A549 (cell line): ENCODE results near the gene SLC17A7. TPM values are rescaled to one million over a fixed set of nuclear protein-coding genes. Genes with fewer than 3 reads are reported as not detected.
A peak's percentile ranks its signal among the peaks of the same experiment; 100 is the strongest.

Experiments
- ATAC-seq, 2 experiments: fragments of 200-7000 bp in 1 of 2; fragments of >200 bp in 1 of 2; cut with Nextera tagmentation in 1 of 2; cut with Tn5 transposase in 1 of 2; 3 replicates each; pipeline versions ENCODE4 v1.8.0 to v1.9.1; 2018 to 2020; ENCODE audit warnings: mild to moderate bottlenecking in 1 of 2, moderate library complexity in 1 of 2
- CTCF ChIA-PET: fragments of 300-600 bp; sonication (Branson Sonifier 250); formaldehyde crosslinking; extraction: SDS; loops from one replicate; lab custom pipeline; 2021; ENCODE audit warnings: antibody characterized with exemption, inconsistent platforms; lab: Yijun Ruan, JAX
- POLR2A ChIA-PET: fragments of 350-600 bp; formaldehyde crosslinking; extraction: SDS; loops from one replicate; lab custom pipeline; 2021; ENCODE audit warnings: antibody characterized with exemption, inconsistent platforms; lab: Yijun Ruan, JAX
- DNase-seq, 2 experiments: peaks; one replicate each; pipeline versions ENCODE4 v3.0.0 to v3.0.0-alpha.2; 2011 to 2016; ENCODE audit warnings: low read depth in 1 of 2, low spot score in 1 of 2
- FAIRE-seq: peaks from 2 replicates; lab custom pipeline; 2011; peaks lifted over from hg19 to GRCh38; lab: Jason Lieb, UNC
- H3K27ac ChIP-seq, 2 experiments: fragments of >200 bp; sonication (Bioruptor Twin); formaldehyde crosslinking; 3 replicates each; pipeline ENCODE4 v1.5.1; 2016 to 2017
- H3K4me1 ChIP-seq: fragments of >200 bp; sonication (Bioruptor Twin); formaldehyde crosslinking; 3 replicates; pipeline ENCODE4 v1.6.1; 2016
- H3K4me2 ChIP-seq: fragments of >200 bp; sonication (Bioruptor Twin); formaldehyde crosslinking; 3 replicates; pipeline ENCODE4 v1.6.1; 2016
- H3K4me3 ChIP-seq: fragments of >200 bp; sonication (Bioruptor Twin); formaldehyde crosslinking; 3 replicates; pipeline ENCODE4 v1.5.1; 2016
- H3K9me3 ChIP-seq: fragments of >200 bp; sonication (Bioruptor Twin); formaldehyde crosslinking; 3 replicates; pipeline ENCODE4 v1.6.1; 2016
- CBX8 ChIP-seq: fragments of 200-600 bp; sonication (generic); IDR thresholded peaks from 2 replicates; pipeline ENCODE4 v1.6.1; 2016
- CEBPB ChIP-seq, 2 experiments: fragments of >200 bp in 1 of 2; sonication (Bioruptor Twin) in 1 of 2; formaldehyde crosslinking in 1 of 2; IDR thresholded peaks; 2 replicates each; pipeline ENCODE4 v1.6.1; 2012 to 2016
- GATA3 ChIP-seq: IDR thresholded peaks from 2 replicates; pipeline ENCODE4 v1.6.1; 2012; ENCODE audit warnings: borderline replicate concordance
- HDAC2 ChIP-seq: fragments of 200-600 bp; sonication (generic); IDR thresholded peaks from 2 replicates; pipeline ENCODE4 v1.6.1; 2016
- HES2 ChIP-seq: fragments of >200 bp; sonication (Bioruptor Twin); formaldehyde crosslinking; IDR thresholded peaks from 2 replicates; pipeline ENCODE4 v1.6.1; 2016
- HMGXB4 ChIP-seq: fragments of 250-450 bp; sonication (Bioruptor Pico); IDR thresholded peaks from 2 replicates; pipeline ENCODE4 v1.5.0; 2021; ENCODE audit warnings: mild to moderate bottlenecking, moderate library complexity, borderline replicate concordance
- HOXA7 ChIP-seq: fragments of 250-450 bp; sonication (Bioruptor Pico); IDR thresholded peaks from 2 replicates; pipeline ENCODE4 v1.5.0; 2020; ENCODE audit warnings: mild to moderate bottlenecking, moderate library complexity
- HOXB13 ChIP-seq: fragments of 250-450 bp; sonication (Bioruptor Pico); IDR thresholded peaks from 2 replicates; pipeline ENCODE4 v1.5.0; 2020; ENCODE audit warnings: low read depth, mild to moderate bottlenecking, moderate library complexity
- HOXB5 ChIP-seq: fragments of 250-450 bp; sonication (Bioruptor Pico); IDR thresholded peaks from 2 replicates; pipeline ENCODE4 v1.5.0; 2020; ENCODE audit warnings: mild to moderate bottlenecking, moderate library complexity
- JUN ChIP-seq, 2 experiments: fragments of >200 bp; sonication (Bioruptor Twin); formaldehyde crosslinking; IDR thresholded peaks; 2 replicates in 1 of 2; 3 replicates in 1 of 2; pipeline ENCODE4 v1.6.1; 2016 to 2017
- KDM1A ChIP-seq: fragments of 200-600 bp; sonication (generic); IDR thresholded peaks from 2 replicates; pipeline ENCODE4 v1.6.1; 2016; ENCODE audit warnings: low read depth, mild to moderate bottlenecking
- MAZ ChIP-seq: fragments of 150-350 bp; IDR thresholded peaks from 2 replicates; pipeline ENCODE4 v1.6.1; 2014; ENCODE audit warnings: antibody characterized with exemption, low read depth, low read length, borderline replicate concordance
- NPAS2 ChIP-seq: fragments of 250-450 bp; sonication (Bioruptor Pico); IDR thresholded peaks from 2 replicates; pipeline ENCODE4 v1.8.0; 2022; ENCODE audit warnings: mild to moderate bottlenecking, moderate library complexity, borderline replicate concordance
- POLR2A ChIP-seq: IDR thresholded peaks from 2 replicates; pipeline ENCODE4 v1.6.1; 2012; ENCODE audit warnings: mild to moderate bottlenecking, low read length
- RARB ChIP-seq: fragments of 250-450 bp; sonication (Bioruptor Pico); IDR thresholded peaks from 2 replicates; pipeline ENCODE4 v1.8.0; 2021; ENCODE audit warnings: mild to moderate bottlenecking, moderate library complexity
- RFX5 ChIP-seq: fragments of 450-650 bp; IDR thresholded peaks from 2 replicates; pipeline ENCODE4 v1.7.1; 2014; ENCODE audit warnings: antibody characterized with exemption, mild to moderate bottlenecking, moderate library complexity
- ZNF302 ChIP-seq: fragments of 250-450 bp; sonication (Bioruptor Pico); IDR thresholded peaks from 2 replicates; pipeline ENCODE4 v1.9.0; 2021; ENCODE audit warnings: inconsistent platforms, mild to moderate bottlenecking, moderate library complexity
- WGBS: methylation state at CpG from one replicate; pipeline ENCODE4 v1.1.6; 2017; ENCODE audit errors: missing lambda C conversion rate; 5-methylcytosine and 5-hydroxymethylcytosine counted together
- polyA plus RNA-seq, 4 experiments: library from polyadenylated mRNA; depleted of rRNA in 3 of 4; stranded (reverse); fragments of >200 nt; fragmentation: RNase III in 1 of 4; extraction: RNeasy Plus Mini Kit Qiagen cat#74134 plus additional on column Dnase treatment in 1 of 4; gene quantifications; 2 replicates in 3 of 4; 3 replicates in 1 of 4; pipeline ENCODE4 v1.2.3, GENCODE V29; 2011 to 2017
- TF ChIP-seq, protein P1 (sequence below): IDR thresholded peaks from 2 replicates; pipeline ENCODE4 v1.6.1; 2012

SLC17A7 gene
- polyA plus RNA-seq, 2 of the 4 experiments (the other 2 are of a cell fraction), result 0.39 to 0.48 TPM

DNA sequence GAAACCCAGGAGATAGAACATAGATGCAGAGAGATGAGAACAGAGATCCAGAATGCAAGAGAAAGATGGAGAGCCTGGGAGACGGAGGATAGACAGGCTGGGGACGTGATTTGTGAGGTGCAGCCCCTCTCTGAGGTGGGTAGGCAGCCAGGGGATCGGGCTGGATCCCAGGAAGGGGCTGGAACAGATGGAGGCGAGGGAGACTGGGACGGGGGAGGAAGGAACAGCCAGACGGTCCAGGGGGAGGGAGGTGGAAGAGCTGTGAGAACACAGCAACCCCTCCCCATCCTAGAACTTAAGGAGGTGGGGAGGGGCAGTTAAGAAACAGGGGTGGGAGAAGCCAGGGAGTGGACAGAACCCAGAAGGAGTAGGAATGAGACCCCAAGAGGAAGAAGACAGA, 3.1 kb downstream of the SLC17A7 start:
- H3K4me3 ChIP-seq, result no peak overlapping the region
- no peak for DNase-seq
- ChIA-PET POLR2A (no interaction called here), CTCF (interaction anchor here (19.0 kb wide), 1 partner anchor 46 kb away, joined by 244 read pairs; the partner anchor contains the start of gene KASH5)
- H3K4me1 ChIP-seq, result peaks cover 19% of the 10 kb centered on the region
- TF ChIP-seq HES2, result no peak
- TF ChIP-seq HOXA7 (CRISPR knock-in tag), result no peak
- no peak for TF ChIP-seq HMGXB4 (CRISPR knock-in tag)
- TF ChIP-seq ZNF302 (CRISPR knock-in tag), result no peak
- TF ChIP-seq NPAS2 (CRISPR knock-in tag), result no peak
- TF ChIP-seq POLR2A, result no peak
- H3K27ac ChIP-seq, result no peak overlapping the region
- no peak overlapping the region for H3K4me2 ChIP-seq
- ATAC-seq, result no peak
- no peaks in the 10 kb centered on the region for H3K9me3 ChIP-seq
- FAIRE-seq, result no peak
- WGBS, result 3% methylated on average over 6 of the region's 6 CpGs

GRCh38 chr19:49437231-49437630, 4.1 kb downstream of the SLC17A7 start:
- peaks cover 16% of the 10 kb centered on the region for H3K4me1 ChIP-seq
- no peak overlapping the region for H3K27ac ChIP-seq
- ChIA-PET CTCF (interaction anchor here (1.2 to 2.4 kb wide), 3 partner anchors 12 to 46 kb away, joined by 3 to 23 read pairs (median 5); partner anchors contain the start of gene GFY), POLR2A (interaction anchor here (1.7 kb wide), 1 partner anchor 15 kb away, joined by 6 read pairs; the partner anchor contains the start of gene PIH1D1)
- no peak for FAIRE-seq
- no peak overlapping the region for H3K4me3 ChIP-seq
- H3K4me2 ChIP-seq, result no peak overlapping the region
- WGBS, result 15% methylated on average over 6 of the region's 8 CpGs
- TF ChIP-seq GATA3 (no peak), CBX8 (no peak), MAZ (no peak), CEBPB (IDR thresholded peaks at IDR 0.05) (no peak), ZNF302 (CRISPR knock-in tag) (no peak), HOXA7 (CRISPR knock-in tag) (no peak), RARB (CRISPR knock-in tag) (no peak), HOXB5 (CRISPR knock-in tag) (no peak), JUN (IDR thresholded peaks at IDR 0.05) (no peak), KDM1A (no peak), HOXB13 (CRISPR knock-in tag) (no peak), HDAC2 (no peak), RFX5 (no peak)
- TF ChIP-seq, all 56 proteins: peak for 0
- no peaks in the 10 kb centered on the region; the same call in 2 of the 3 replicates for H3K9me3 ChIP-seq
- no peak for ATAC-seq
- no peak for DNase-seq

DNA sequence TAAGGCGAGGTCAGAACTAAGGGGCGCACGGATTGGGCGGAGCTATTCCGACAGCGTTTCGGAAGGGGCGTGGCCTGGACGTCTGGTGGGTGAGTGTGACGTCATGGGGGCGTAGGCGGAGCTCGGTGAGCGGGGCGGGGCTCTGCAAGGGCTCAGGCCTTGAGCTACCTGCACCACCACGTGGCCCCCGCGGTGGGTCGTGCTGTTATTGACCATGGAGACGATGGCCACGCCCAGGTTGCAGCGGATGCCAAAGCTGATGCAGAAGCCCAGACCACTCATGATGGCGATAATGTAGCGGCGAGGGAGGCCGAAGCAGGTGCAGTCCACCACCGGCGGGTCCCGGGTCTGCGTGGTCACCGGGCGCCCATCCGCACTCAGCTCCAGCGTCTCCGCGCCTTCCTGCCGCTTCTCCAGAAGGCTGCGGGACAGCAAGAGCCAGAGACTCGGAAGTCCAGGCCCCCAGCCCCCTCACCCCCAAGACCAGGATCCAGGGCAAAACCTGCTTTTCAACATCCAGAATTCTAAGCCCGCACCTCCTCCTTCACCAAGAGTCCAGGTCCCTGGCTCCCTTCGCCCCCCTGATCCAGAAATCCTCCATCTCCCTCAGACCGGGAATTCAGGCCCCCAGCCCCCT, 4.8 kb downstream of the SLC17A7 start:
- Histone ChIP-seq H3K9me3 (no peaks in the 10 kb centered on the region; the same call in 2 of the 3 replicates), H3K4me2 (0 out of 3 replicates have a peak overlapping the region, but pooled peaks have one; percentile 9)
- POLR2A ChIA-PET, result interaction anchor here (1.1 to 1.7 kb wide), 2 partner anchors 15 to 17 kb away, joined by 3 to 6 read pairs; partner anchors contain the start of genes ALDH16A1 and PIH1D1
- FAIRE-seq, result no peak
- DNase-seq, result peak in 1 of 2 experiments; percentile 64
- TF ChIP-seq, protein P1, sequence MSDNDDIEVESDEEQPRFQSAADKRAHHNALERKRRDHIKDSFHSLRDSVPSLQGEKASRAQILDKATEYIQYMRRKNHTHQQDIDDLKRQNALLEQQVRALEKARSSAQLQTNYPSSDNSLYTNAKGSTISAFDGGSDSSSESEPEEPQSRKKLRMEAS, result peak; percentile 48; the same call in 1 of the 2 replicates
- TF ChIP-seq ZNF302 (CRISPR knock-in tag), result no peak
- TF ChIP-seq, all 56 proteins: peak for 1
- H3K4me1 ChIP-seq, result peaks cover 8% of the 10 kb centered on the region
- H3K27ac ChIP-seq, result no peak overlapping the region
- no peak overlapping the region for H3K4me3 ChIP-seq
- whole genome bisulfite sequencing, result 44% methylated on average over 42 of the region's 42 CpGs
- CTCF ChIA-PET, result interaction anchor here (1.0 to 4.2 kb wide), 11 partner anchors 9 to 211 kb away, joined by 3 to 30 read pairs (median 4); partner anchors contain the start of gene GFY
- peak; percentile 14 to 15; a peak in 3 of 6 replicates for ATAC-seq
